ENCODE data around the gene HLA-E.
"Not testable (repeated sequence)": the region's sequence is repeated elsewhere in the genome, so short reads cannot be mapped to it uniquely, and the experiment has no call there.

The HLA-E gene

GRCh38 chr6:30513451-30513850, 24.1 kb downstream of the HLA-E start:
- ChIA-PET POLR2A (interaction anchor here (1.5 kb wide), 1 partner anchor 19 kb away, joined by 6 read pairs; no protein-coding TSS in a partner anchor), CTCF (interaction anchor here (1.1 to 5.5 kb wide), 9 partner anchors 8 to 31 kb away, joined by 3 to 25 read pairs (median 5); no protein-coding TSS in a partner anchor)

GRCh38 chr6:30515106-30515505, 25.8 kb downstream of the HLA-E start:
- Histone ChIP-seq H3K4me3 (ENCODE audit: control insufficient read depth in 1 of 7, extremely low read depth in 1 of 7, insufficient read depth in 4 of 7, low read depth in 2 of 7, low read length in 6 of 7) (peak overlapping the region in 5 of 7 experiments; percentile 53 to 76 (median 62)), H3K27me3 (replicated peaks in 2 of 5; ENCODE audit: control insufficient read depth in 4 of 5, insufficient read depth in 5 of 5, low read length in 4 of 5) (no peaks in the 10 kb centered on the region), H3K36me3 (ENCODE audit: control insufficient read depth in 4 of 4, insufficient read depth in 4 of 4, low read length in 3 of 4) (no peaks in the 10 kb centered on the region), H3K9me3 (ENCODE audit: control extremely low read depth in 1 of 5, control insufficient read depth in 4 of 5, insufficient read depth in 2 of 5, low read depth in 1 of 5, low read length in 4 of 5) (peaks cover 0 to under 1% (median 0%) of the 10 kb centered on the region in 5 experiments), H3K4me1 (ENCODE audit: control extremely low read depth in 1 of 4, control insufficient read depth in 4 of 4, insufficient read depth in 4 of 4, low read length in 3 of 4) (peaks cover 19 to 72% (median 54%) of the 10 kb centered on the region in 4 experiments), H3K27ac (ENCODE audit: insufficient read depth in 1 of 2, low read depth in 1 of 2, low read length in 2 of 2, poor library complexity in 1 of 2, severe bottlenecking in 2 of 2) (peak overlapping the region; percentile 98 to 99)
- DNase-seq, result peak in 1 of 3 donors; percentile 37
- POLR2A ChIA-PET, result interaction anchor here (1.2 to 2.2 kb wide), 2 partner anchors 12 to 22 kb away, joined by 3 to 12 read pairs; no protein-coding TSS in a partner anchor
- WGBS (ENCODE audit: insufficient coverage), result 42% methylated on average over 2 of the region's 4 CpGs
- CTCF ChIA-PET, result interaction anchor here (0.9 to 2.1 kb wide), 6 partner anchors 17 to 73 kb away, joined by 3 to 6 read pairs (median 5); no protein-coding TSS in a partner anchor

More at GRCh38 chr6:30513451-30513850, 24.1 kb downstream of the HLA-E start:
- Histone ChIP-seq H3K36me3 (ENCODE audit: control insufficient read depth in 4 of 4, insufficient read depth in 4 of 4, low read length in 3 of 4) (no peaks in the 10 kb centered on the region), H3K27me3 (replicated peaks in 2 of 5; ENCODE audit: control insufficient read depth in 4 of 5, insufficient read depth in 5 of 5, low read length in 4 of 5) (no peaks in the 10 kb centered on the region), H3K4me1 (ENCODE audit: control extremely low read depth in 1 of 4, control insufficient read depth in 4 of 4, insufficient read depth in 4 of 4, low read length in 3 of 4) (peaks cover 32 to 81% (median 66%) of the 10 kb centered on the region in 4 experiments), H3K27ac (ENCODE audit: insufficient read depth in 1 of 2, low read depth in 1 of 2, low read length in 2 of 2, poor library complexity in 1 of 2, severe bottlenecking in 2 of 2) (no peak overlapping the region), H3K4me3 (ENCODE audit: control insufficient read depth in 1 of 7, extremely low read depth in 1 of 7, insufficient read depth in 4 of 7, low read depth in 2 of 7, low read length in 6 of 7) (no peak overlapping the region), H3K9me3 (ENCODE audit: control extremely low read depth in 1 of 5, control insufficient read depth in 4 of 5, insufficient read depth in 2 of 5, low read depth in 1 of 5, low read length in 4 of 5) (no peaks in the 10 kb centered on the region)
- DNase-seq, result no peak
- WGBS (ENCODE audit: insufficient coverage), result 100% methylated on average over 1 of the region's 2 CpGs

GRCh38 chr6:30515944-30516753, 26.8 kb downstream of the HLA-E start:
- CTCF ChIA-PET, result interaction anchor here (0.5 to 6.0 kb wide), 7 partner anchors 9 to 32 kb away, joined by 3 to 39 read pairs (median 7); no protein-coding TSS in a partner anchor
- peaks cover 0 to 7% (median 0%) of the 10 kb centered on the region in 5 experiments for H3K9me3 ChIP-seq (ENCODE audit: control extremely low read depth in 1 of 5, control insufficient read depth in 4 of 5, insufficient read depth in 2 of 5, low read depth in 1 of 5, low read length in 4 of 5)
- peaks cover 8 to 62% (median 44%) of the 10 kb centered on the region in 4 experiments for H3K4me1 ChIP-seq (ENCODE audit: control extremely low read depth in 1 of 4, control insufficient read depth in 4 of 4, insufficient read depth in 4 of 4, low read length in 3 of 4)
- H3K27ac ChIP-seq (ENCODE audit: insufficient read depth in 1 of 2, low read depth in 1 of 2, low read length in 2 of 2, poor library complexity in 1 of 2, severe bottlenecking in 2 of 2), result peak overlapping the region; percentile 98 to 99
- peak; percentile 100 for DNase-seq
- H3K36me3 ChIP-seq (ENCODE audit: control insufficient read depth in 4 of 4, insufficient read depth in 4 of 4, low read length in 3 of 4), result no peaks in the 10 kb centered on the region
- POLR2A ChIA-PET, result interaction anchor here (0.5 to 2.2 kb wide), 12 partner anchors 11 to 1221 kb away, joined by 3 to 12 read pairs (median 4); no protein-coding TSS in a partner anchor
- H3K27me3 ChIP-seq (replicated peaks in 2 of 5; ENCODE audit: control insufficient read depth in 4 of 5, insufficient read depth in 5 of 5, low read length in 4 of 5), result no peaks in the 10 kb centered on the region
- 0% methylated on average over 26 of the region's 33 CpGs for WGBS (ENCODE audit: insufficient coverage)
- H3K4me3 ChIP-seq (ENCODE audit: control insufficient read depth in 1 of 7, extremely low read depth in 1 of 7, insufficient read depth in 4 of 7, low read depth in 2 of 7, low read length in 6 of 7), result peak overlapping the region; percentile 14 to 76 (median 53)

GRCh38 chr6:30516754-30517076, 27.4 kb downstream of the HLA-E start:
- ChIA-PET CTCF (interaction anchor here (0.8 to 6.0 kb wide), 6 partner anchors 14 to 32 kb away, joined by 3 to 39 read pairs (median 8); no protein-coding TSS in a partner anchor), POLR2A (interaction anchor here (0.6 to 2.2 kb wide), 9 partner anchors 14 to 1220 kb away, joined by 3 to 12 read pairs (median 6); no protein-coding TSS in a partner anchor)
- not testable (repeated sequence) for H3K36me3 ChIP-seq (ENCODE audit: control insufficient read depth in 4 of 4, insufficient read depth in 4 of 4, low read length in 3 of 4); DNase-seq; H3K27me3 ChIP-seq (replicated peaks in 2 of 5; ENCODE audit: control insufficient read depth in 4 of 5, insufficient read depth in 5 of 5, low read length in 4 of 5); H3K9me3 ChIP-seq (ENCODE audit: control extremely low read depth in 1 of 5, control insufficient read depth in 4 of 5, insufficient read depth in 2 of 5, low read depth in 1 of 5, low read length in 4 of 5)
- no CpG with 5 or more reads among the region's 9 CpGs for WGBS (ENCODE audit: insufficient coverage)
- H3K4me1 ChIP-seq (ENCODE audit: control extremely low read depth in 1 of 4, control insufficient read depth in 4 of 4, insufficient read depth in 4 of 4, low read length in 3 of 4), result peaks cover 5 to 56% (median 39%) of the 10 kb centered on the region in 4 experiments
- peak overlapping the region; percentile 98 to 99 for H3K27ac ChIP-seq (ENCODE audit: insufficient read depth in 1 of 2, low read depth in 1 of 2, low read length in 2 of 2, poor library complexity in 1 of 2, severe bottlenecking in 2 of 2)
- peak overlapping the region in 2 of 7 experiments; percentile 25 to 62 for H3K4me3 ChIP-seq (ENCODE audit: control insufficient read depth in 1 of 7, extremely low read depth in 1 of 7, insufficient read depth in 4 of 7, low read depth in 2 of 7, low read length in 6 of 7)

- WGBS (ENCODE audit: insufficient coverage), result 96% methylated on average over 10 of the region's 21 CpGs
- Histone ChIP-seq H3K27ac (ENCODE audit: insufficient read depth in 1 of 2, low read depth in 1 of 2, low read length in 2 of 2, poor library complexity in 1 of 2, severe bottlenecking in 2 of 2) (peak overlapping the region in 1 of 2 experiments; percentile 99), H3K4me1 (ENCODE audit: control extremely low read depth in 1 of 4, control insufficient read depth in 4 of 4, insufficient read depth in 4 of 4, low read length in 3 of 4) (peaks cover 5 to 48% (median 36%) of the 10 kb centered on the region in 4 experiments), H3K4me3 (ENCODE audit: control insufficient read depth in 1 of 7, extremely low read depth in 1 of 7, insufficient read depth in 4 of 7, low read depth in 2 of 7, low read length in 6 of 7) (peak overlapping the region in 1 of 7 experiments; percentile 38)
- ChIA-PET POLR2A (interaction anchor here (0.7 to 1.1 kb wide), 4 partner anchors 11 to 79 kb away, joined by 3 read pairs; no protein-coding TSS in a partner anchor), CTCF (interaction anchor here (0.8 to 6.0 kb wide), 9 partner anchors 9 to 28 kb away, joined by 3 to 39 read pairs (median 7); no protein-coding TSS in a partner anchor)
- DNase-seq; H3K27me3 ChIP-seq (replicated peaks in 2 of 5; ENCODE audit: control insufficient read depth in 4 of 5, insufficient read depth in 5 of 5, low read length in 4 of 5); H3K9me3 ChIP-seq (ENCODE audit: control extremely low read depth in 1 of 5, control insufficient read depth in 4 of 5, insufficient read depth in 2 of 5, low read depth in 1 of 5, low read length in 4 of 5); H3K36me3 ChIP-seq (ENCODE audit: control insufficient read depth in 4 of 4, insufficient read depth in 4 of 4, low read length in 3 of 4): not testable (repeated sequence)
Observed at GRCh38 chr6:30517767-30518504, 28.6 kb downstream of the HLA-E start.

GRCh38 chr6:30518505-30519145, 29.3 kb downstream of the HLA-E start:
- H3K4me3 ChIP-seq (ENCODE audit: control insufficient read depth in 1 of 7, extremely low read depth in 1 of 7, insufficient read depth in 4 of 7, low read depth in 2 of 7, low read length in 6 of 7); H3K27me3 ChIP-seq (replicated peaks in 2 of 5; ENCODE audit: control insufficient read depth in 4 of 5, insufficient read depth in 5 of 5, low read length in 4 of 5); H3K36me3 ChIP-seq (ENCODE audit: control insufficient read depth in 4 of 4, insufficient read depth in 4 of 4, low read length in 3 of 4); H3K9me3 ChIP-seq (ENCODE audit: control extremely low read depth in 1 of 5, control insufficient read depth in 4 of 5, insufficient read depth in 2 of 5, low read depth in 1 of 5, low read length in 4 of 5): not testable (repeated sequence)
- CTCF ChIA-PET, result interaction anchor here (1.0 to 6.0 kb wide), 9 partner anchors 9 to 25 kb away, joined by 3 to 39 read pairs (median 7); no protein-coding TSS in a partner anchor
- DNase-seq, result peak in 2 of 3 donors; percentile 59 to 73
- peaks cover 5 to 42% (median 35%) of the 10 kb centered on the region in 4 experiments for H3K4me1 ChIP-seq (ENCODE audit: control extremely low read depth in 1 of 4, control insufficient read depth in 4 of 4, insufficient read depth in 4 of 4, low read length in 3 of 4)
- H3K27ac ChIP-seq (ENCODE audit: insufficient read depth in 1 of 2, low read depth in 1 of 2, low read length in 2 of 2, poor library complexity in 1 of 2, severe bottlenecking in 2 of 2), result peak overlapping the region in 1 of 2 experiments; percentile 39
- POLR2A ChIA-PET, result interaction anchor here (0.6 to 1.1 kb wide), 4 partner anchors 17 to 79 kb away, joined by 3 to 5 read pairs (median 3); no protein-coding TSS in a partner anchor
- WGBS (ENCODE audit: insufficient coverage), result 64% methylated on average over 15 of the region's 19 CpGs

Data from common myeloid progenitor, CD34-positive (primary cell).